Renal cortical epithelial cell (primary cell): ENCODE data around the gene KRT80. TPM values are rescaled to one million over a fixed set of nuclear protein-coding genes. Genes with fewer than 3 reads are reported as not detected.
A peak's percentile ranks its signal among the peaks of the same experiment; 100 is the strongest.

ENCODE experiments used
- DNase-seq: peaks from one replicate; pipeline ENCODE4 v3.0.0-alpha.2; 2011; ENCODE audit warnings: low read depth
- total RNA-seq: library from RNA; depleted of rRNA; stranded (reverse); fragments of >200 nt; gene quantifications from 2 replicates; pipeline ENCODE4 v1.2.3, GENCODE V29; 2014

The KRT80 gene
- total RNA-seq, 1 donor from 2014 or later: 26.3 TPM

DNA sequence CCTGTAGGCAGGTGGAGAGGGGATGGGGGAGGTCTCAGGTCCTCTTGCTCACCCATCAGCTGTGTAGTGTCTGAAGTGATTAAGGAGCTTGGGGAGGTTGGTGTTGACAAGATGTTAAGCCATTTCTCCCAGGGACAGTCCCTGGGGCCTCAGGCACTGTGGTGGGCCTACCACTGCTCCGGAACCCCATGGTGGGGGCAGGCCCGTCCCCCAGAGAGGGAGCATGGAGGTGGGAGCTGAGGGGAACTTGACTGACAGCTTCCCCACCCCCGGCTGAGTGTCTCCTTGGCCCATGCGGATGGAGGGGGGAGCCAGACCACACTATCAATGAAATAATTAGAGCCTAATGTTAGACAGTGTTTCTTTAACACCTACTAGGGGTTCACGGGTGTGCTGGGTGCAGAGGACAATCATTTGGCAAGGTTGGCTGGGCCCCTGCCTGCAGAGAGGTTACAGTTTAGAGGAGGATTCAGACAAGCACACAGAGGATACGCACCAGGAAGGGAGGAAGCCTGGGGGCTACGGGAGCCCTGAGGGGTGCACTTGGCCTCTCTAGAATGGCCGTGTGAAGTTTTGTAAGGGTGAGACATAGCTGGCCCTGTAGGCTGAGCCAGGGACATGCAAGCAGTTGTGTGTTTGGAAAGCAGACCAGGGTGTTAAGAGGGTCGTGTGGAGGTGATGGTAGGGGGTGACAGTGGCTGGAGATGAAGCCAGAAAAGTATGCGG, 19.3 kb upstream of the KRT80 start:
- no peak for DNase-seq

DNA sequence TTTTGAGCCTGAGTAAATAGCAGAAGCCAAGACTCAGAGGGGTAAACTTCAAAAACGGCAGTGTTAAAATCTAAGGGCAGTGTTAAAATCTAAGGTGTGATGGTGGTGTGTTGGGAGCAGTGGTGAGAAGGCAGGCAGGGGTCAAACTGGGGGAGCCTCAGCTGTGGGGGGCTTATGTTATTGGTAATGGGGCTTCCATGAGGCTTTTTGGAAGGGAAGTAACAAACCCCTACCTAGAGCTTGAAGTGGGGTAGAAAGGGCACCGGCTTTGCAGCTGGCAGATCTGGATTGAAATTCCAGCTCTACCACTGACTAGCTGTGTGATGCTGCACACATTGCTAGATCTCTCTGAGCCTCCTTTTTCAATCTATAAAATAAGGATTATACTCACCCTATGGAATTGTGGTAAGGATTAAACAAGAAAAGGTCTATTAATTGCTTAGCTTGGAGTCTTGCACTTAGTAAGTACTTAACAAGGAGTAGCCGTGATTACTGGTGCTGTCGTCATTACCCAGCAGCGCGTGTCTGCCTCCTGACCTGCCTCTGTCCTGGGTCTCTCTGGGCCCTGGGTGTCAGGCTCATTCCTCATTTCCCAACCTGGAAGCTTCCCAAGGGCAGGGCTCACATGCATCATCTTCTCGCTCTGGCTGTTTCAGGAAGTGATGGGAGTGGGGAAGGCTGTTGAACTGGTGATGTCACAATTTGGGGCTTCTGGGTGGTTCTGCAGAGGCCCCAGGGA, 18.5 kb upstream of the KRT80 start:
- DNase-seq: peak; percentile 82

DNA sequence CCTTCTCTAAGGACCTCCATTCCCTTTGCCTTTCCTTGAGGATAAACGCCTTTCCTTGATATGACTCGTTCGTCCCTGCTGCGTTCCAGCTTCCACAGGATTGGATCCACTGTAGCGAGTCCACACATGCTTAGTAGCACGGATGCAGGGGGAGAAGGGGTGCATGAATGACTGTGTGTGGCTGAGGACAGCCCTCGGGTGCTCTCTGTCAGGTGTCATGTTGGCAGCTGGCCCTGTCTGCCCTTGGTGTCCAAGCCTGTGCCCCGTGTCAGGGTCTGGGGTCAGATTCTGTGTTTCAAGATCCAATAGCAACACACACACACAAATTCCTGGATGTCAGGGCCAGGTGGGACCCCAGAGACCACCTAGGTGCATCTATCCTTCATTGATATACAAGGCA, 17.5 kb upstream of the KRT80 start:
- DNase-seq: no peak

DNA sequence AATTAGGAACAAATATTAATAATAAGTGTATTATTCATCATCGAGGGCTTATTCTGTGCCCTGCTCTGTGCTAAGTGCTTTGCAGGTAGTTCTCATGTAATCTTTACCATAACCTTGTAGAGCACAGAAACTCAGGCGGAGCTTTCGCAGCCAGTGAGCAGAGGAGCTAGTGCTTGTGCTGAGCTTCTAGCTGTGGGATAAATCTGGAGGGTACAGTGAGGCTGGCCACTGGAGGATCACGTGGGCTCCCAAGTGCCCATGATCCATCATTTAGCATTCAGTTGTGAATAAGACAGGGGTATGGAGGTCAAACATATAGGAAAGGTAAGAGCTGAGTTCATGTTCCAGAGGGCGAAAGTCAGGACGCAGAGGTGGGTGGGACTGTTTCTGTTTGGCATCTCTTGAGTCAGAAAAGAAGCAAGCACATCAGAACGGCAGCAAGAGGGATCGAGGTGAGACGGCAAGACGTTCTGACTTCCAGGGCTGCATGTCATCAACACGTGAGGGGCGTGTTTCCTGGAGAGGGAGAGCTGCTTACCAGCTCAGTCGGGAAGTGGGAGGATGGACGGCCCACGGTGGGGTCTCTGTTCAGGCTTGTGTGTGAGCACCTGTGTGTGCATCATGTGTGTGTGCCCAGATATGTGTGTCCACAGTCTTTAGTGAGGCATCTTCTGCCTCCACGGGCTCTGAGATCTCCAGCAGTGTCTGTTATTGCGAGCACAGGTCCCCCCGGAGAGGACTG, 16.8 kb upstream of the KRT80 start:
- no peak for DNase-seq

DNA sequence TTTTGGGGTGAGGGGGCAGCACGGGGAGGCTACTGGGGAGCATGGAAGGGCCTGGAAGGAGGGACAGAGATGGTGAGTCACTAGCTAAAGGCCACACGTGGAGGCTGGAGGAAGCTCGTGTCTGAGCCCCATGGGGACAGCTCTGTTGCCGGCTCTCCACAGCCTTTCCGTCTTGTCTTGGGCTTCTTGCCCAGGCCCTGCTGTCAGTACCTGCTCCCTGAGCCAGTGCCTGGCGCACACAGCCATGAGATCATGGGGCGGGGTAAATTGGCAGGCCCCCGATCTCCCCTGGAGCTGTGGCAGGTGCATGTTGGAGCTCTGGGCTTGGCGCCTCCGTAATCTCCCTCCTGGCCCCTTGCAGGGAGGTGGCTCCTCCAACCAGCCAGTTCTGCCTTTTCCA, 16.1 kb upstream of the KRT80 start:
- no peak for DNase-seq

DNA sequence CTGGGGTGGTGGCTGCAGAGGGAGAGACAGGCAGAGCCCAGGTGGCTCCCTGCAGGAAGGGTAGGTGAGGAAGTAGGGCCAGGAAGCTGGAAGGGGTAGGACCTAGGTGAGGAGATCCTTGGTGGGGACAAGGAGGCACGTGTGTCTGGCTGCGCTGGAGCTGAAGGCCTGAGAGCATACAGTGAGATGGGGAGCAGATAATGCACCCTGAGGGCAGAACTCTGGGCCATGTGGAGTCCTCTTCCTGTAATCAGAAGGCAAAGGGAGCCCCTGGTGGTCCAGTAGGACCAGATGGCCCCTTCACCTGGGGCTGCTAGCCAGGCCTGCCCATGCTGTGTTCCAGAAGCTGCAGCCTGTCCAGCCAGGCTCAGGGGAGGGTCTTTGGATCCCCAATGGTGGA, 15.3 kb upstream of the KRT80 start:
- DNase-seq: no peak

DNA sequence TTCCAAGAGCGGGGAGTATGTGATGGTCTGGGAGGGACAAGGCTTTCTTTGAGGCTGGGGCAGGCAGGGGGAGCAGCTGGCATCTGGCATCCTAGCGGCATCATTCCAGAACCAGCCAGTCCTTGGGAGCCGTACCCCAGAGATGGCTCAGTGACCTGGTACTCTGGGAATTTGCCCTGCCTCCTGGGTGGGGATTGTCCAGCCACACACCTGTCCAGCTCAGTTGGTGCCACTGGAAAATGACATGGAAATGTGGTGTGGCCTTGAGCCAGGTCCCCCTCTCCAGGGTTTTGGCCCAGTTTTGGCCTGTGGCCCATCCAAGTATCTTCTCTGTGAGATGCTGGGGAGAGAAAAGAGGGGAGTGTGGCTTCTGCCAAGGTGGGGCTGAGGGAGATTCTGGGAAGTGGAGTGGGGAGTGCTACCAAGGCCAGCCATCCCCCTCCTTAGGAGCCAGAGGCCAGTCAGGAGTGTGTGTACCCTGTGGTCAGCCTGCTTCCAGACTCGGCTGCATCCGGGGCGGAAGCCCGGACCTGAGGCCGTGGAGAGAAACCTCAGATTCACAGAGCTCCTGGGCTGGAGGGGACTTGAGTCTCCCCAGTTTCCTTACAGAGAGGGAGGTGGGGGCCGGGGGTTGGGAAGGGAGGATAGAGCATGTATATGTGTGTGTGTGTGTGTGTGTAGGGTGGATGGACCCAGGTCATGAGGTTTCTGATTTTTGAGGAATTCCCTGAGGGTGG, 14.7 kb upstream of the KRT80 start:
- DNase-seq: no peak

DNA sequence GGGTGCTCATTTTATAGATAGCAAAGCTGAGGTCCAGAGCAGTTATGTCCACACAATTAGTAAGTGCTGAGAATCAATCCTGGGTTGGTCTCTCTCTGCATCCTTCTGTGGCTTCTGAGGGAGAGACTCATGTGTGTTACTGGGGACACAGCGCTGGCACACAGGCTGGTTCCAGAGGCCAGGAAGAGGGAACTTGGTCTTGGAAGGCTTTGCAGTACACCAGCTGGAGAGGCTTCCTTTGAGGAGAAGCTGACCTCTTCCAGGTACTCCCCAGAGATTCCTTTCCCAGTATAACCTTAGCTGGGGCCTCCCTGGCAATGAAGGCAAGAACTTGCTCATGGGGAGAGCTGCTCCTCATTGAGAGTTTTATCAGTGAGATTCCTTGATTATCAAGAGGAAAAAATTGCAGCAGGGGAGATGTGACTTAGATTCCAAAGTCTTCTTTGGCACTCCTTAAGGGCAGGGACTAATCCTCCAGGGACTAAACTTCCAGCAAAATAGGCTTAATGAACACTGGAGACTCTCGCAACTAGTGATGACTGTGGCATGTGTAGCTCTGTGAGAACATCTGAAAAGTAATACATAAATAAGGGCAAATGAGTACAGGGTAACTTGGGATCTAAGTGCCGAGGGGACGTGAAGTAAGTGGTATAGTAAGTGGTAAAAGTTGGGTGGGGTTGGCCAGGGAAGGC, 13.9 kb upstream of the KRT80 start:
- DNase-seq: no peak

DNA sequence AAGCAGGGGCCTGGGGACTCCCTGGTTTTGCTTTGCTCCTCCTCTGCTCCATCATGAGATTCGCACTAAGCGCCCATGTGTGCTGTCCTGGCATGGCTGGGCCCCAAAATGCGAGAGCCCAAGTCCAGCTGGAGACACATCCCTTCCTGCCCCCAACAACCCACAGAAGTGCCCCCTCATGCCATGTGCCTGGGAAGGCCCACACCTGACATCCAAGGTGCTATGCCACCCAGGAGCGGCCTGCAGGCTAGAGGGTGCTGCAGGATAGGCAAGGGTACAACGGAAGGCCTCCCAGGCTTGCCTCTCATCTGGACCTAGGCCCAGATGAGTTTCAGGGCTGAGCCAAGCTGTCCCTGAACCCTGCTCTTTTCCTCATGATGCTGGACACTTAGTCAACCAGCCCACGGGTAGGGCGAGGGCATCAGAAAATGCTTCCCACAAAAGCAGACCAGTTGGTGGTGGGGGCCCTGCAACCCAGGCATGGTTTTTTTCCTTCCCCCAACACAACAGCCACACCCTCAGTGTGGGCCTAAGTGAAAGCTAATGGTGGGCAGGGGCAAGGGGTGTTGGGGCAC, 13.2 kb upstream of the KRT80 start:
- no peak for DNase-seq

DNA sequence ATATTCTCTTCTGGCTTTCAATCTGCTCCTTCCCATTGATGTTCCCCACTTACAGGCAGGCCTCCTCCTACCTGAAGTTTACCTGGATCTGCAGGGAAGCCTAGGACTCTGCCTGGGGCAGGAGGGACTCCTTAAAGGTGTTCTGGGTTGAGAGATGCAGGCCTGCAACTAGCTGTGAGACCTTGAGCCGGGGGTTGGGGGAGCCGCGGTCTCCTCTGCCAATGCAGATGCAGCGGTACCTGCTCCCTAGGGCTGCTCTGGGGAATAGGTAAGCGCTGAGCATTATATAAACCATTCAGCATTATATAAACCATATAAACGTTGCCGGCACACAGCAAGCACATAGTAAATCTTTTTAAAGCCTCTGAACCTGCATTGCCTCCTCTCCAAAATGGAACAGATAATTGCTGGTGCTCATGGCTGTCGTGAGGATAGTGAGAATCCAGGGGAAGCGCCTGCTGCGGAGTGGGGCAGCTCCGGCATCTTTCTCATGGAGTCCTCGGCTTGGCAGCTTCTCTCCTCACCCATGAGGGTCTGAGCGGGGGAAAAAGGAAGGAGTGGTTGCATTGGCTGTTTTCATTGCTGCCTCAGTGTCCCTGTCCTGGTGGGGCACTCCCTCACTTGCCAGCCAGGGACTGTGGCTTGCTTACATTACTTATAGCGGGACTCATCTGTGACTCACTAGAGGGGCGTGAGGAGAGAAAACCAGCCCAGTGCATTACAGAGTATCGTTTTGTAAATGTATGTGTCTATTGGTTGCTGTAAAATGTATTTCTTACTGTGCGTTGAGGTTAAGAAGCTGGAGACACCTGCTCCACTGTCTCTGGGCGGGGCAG, 12.5 kb upstream of the KRT80 start:
- no peak for DNase-seq

DNA sequence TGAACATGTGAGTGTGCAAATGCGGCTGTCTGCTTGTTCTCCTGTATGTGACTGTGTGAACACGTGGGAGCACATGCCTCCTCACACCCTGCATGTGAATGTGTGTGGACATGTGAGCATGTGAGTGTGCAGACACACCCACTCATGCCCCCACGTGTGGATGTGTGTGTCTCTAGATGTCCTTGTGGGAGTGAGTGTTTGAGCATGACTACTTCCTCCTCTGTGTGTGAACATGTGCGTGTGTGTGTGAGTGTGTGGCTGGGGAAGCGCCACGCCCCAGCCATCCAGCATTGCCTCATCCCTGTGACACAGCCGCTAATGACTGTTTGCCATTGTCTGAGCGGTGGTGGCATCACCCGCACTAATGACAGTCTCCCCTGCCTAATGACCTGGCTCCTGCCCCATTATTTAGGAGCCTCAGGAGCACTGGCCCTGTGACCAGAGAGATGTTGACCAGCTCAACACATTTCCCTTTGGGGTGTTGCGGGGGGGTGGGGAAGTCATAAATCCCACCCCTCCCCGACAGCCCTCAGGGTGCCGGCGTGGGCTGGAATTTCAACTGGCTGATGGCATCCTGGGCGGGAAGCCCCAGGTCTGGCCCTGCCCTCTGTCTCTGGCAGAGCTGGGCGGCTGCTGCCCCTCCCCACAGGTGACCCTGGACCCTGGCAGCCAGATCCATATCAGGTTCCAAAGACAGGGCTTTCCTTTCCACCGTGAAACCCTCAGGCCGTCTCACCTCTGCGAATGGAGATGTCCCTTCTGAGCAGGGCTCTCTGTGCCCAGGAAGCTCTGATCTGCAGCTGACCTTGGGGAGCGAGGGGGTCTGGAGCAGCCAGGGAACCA, 11.5 kb upstream of the KRT80 start:
- peak; percentile 87 for DNase-seq

DNA sequence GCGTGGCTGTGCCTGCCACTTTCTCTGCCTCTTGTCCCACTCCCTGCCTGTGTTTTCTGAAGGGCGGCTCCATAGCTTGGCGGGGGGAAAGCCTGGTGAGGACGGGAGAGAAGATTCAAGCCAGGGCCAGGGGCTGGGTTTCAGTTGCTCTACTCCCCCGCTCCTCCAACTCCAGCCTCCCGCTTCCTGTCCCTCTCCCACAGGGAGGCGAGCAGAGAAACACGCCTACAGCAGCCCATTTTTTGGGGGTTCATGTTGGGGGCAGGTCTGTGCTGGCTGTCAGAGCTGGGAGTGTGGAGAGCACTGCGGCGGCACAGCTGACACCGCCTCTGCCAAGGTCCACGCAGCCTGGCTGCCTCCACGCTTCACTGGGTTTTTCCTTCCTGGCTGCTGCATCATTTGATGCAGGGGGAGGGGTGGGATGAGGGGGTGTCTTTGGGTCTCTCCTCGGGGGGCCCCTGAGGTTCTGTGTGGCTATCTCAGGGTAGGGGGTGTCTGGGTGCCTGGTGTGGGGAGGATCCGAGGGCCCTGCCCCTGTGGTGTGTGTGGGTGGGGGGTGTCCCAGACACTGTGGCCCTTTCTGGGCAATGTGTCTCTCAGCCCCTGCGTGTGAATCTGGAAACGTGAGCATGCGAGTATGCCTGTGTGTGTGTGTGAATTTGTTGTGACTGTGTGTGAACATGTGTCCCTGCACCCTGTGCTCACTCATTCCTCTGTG, 10.7 kb upstream of the KRT80 start:
- DNase-seq: peak; percentile 52

DNA sequence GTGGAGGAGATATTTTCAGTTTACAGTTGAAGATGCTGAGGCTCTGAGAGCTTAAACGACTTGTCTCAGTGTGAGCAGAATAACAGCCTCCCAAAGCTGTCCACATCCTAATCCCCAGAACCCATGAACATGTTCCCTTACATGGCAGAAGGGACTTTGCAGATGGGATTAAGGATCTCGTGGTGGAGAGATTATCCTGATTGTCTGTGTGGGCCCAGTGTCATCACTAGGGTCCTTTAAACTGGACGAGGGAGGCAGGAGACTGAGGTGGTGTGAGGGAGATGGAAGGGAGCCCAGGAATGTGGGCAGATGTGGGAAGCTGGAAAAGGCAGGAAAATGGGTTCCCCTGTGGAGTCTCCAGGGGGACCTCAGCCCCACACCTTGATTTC, 9.6 kb upstream of the KRT80 start:
- no peak for DNase-seq

DNA sequence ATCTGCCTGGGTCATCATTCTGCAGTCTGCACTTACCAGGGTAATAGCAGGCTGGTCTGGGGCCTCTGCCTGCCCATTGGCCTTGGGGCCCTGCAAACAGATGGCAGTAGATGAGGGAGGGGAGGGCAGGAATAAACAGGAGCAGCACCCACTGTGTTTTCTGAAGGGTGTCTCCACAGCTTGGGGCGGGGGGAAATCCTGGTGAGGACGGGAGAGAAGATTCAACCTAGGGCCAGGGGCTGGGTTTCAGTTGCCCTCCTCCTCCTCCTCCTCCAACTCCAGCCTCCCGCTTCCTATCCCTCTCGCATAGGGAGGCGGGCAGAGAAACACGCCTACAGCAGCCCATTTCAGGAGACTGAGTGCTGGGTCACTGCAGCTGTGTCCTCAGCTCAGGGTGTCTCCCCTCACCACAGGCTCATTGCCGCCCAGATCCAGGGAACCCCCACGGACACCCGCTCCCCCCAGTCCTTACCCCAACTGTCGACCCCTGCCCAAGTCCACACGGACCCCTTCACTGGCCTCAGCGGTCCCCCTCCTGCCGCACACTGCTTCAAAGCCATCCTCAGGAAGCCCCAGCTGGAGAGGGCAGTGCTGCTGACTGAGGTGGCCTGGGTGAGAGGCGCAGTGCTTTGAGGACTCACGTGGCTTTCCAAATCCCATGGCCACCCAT, 9.1 kb upstream of the KRT80 start:
- no peak for DNase-seq

DNA sequence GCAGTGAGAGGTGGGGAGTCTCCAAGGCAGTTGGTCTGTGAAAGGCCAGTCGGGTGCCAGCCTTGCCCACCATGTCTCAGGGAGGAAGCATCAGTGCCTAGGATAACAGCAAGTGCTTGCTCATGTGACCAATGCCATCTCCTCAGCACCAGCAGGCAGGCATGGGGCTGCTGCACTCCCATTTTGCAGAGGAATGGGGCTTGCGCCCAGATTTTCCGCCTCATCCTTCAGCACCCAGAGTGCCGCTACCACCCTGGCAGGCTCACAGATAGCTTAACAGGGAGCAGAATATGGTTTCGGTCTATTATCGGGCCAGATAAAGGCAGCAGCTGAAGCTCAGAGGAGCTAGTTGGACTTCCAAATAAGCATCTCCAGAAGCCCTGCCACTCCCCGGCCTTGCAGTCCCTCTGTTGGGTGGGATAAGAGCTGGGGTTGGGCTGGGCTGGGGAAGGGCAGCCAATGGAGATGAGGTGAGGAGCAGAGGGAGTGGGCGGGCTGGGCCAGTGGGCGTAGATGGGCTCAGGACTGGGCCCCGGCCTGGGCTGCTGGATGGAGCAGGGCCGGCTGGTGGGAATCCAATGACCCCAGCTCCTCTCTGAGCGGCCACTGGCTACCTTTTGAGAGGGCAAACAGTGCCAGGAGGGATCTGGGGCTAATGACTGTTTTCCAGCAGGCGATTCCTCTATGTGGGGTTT, 8.4 kb upstream of the KRT80 start:
- no peak for DNase-seq

DNA sequence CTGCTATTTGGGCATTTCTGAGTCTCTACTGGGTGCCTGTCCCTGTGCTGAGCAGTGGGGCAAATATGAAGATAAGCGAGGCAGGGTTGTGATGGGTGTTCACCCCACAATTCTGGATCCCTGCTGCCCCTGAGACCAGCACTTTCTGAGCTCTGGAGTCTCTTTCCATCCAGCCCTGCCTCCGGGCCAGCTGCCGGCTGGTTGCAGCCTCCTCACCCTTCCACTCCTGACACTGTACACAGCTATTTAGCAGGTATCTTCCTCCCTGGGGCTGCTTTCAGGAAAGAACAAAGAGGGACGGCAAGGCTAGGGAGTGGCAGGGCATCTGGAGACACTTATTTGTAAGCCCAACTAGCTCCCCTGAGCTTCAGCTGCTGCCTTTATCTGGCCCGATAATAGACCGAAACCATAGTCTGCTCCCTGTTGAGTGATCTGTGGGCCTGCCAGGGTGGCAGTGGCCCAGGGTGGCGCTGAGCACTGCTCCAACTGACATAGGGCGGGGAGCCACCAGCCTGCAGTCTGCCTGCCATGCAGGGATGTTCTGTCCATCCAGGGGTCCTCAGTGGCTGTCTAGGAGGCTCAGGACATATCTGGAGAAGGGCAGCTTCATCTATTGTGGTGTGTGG, 7.6 kb upstream of the KRT80 start:
- no peak for DNase-seq
